Right renal pelvis (tissue), 4 donors: Measurements from ENCODE around the gene TP53I13. TPM values are rescaled to one million over a fixed set of nuclear protein-coding genes. Genes with fewer than 3 reads are reported as not detected.

Experiments used
- DNase-seq, 4 donors: peaks; one replicate each; pipeline ENCODE4 v3.0.0-alpha.2; 2013; ENCODE audit warnings: low read depth in 4 of 4, low spot score in 3 of 4, missing footprints in 1 of 4
- polyA plus RNA-seq, 4 donors: library from polyadenylated mRNA; unstranded; fragments of 120-200 nt; gene quantifications; one replicate each; pipeline ENCODE4 v1.2.1, GENCODE V29; 2013; ENCODE audit not compliant: insufficient read length in 4 of 4

Gene TP53I13
- polyA plus RNA-seq, 4 donors, result 30.8 to 50.8 (median 31.4) TPM

GRCh38 chr17:29566473-29567303 lies 1.8 kb upstream of the TP53I13 start, which contains the start of gene ABHD15:
Gene ABHD15 (minus strand): TSS chr17:29567037. CDS start chr17:29566966, 71 bp downstream.
- peak in 1 of 4 donors; percentile 55 for DNase-seq

GRCh38 chr17:29567304-29567553 lies 1.3 kb upstream of the TP53I13 start:
- DNase-seq, result peak in 1 of 4 donors; percentile 25

- peak in 1 of 4 donors; percentile 37 for DNase-seq
Observed at GRCh38 chr17:29567554-29568330, 759 bp upstream of the TP53I13 start.

GRCh38 chr17:29569245-29569950 lies 897 bp downstream of the TP53I13 start:
- no peak for DNase-seq

- DNase-seq, result no peak
Observed at GRCh38 chr17:29570521-29570920, 2.0 kb downstream of the TP53I13 start.

- DNase-seq, result no peak
Observed at GRCh38 chr17:29571486-29571882, 3.0 kb downstream of the TP53I13 start.

GRCh38 chr17:29571883-29572681 lies 3.6 kb downstream of the TP53I13 start:
- DNase-seq, result no peak

GRCh38 chr17:29572691-29573557 lies 4.4 kb downstream of the TP53I13 start:
- peak in 1 of 4 donors; percentile 45 for DNase-seq

GRCh38 chr17:29573558-29573869 lies 5.0 kb downstream of the TP53I13 start:
- DNase-seq, result no peak

- DNase-seq, result no peak
Observed at GRCh38 chr17:29573871-29574731, 5.6 kb downstream of the TP53I13 start.

GRCh38 chr17:29574732-29575510 lies 6.4 kb downstream of the TP53I13 start:
- no peak for DNase-seq

GRCh38 chr17:29575511-29576213 lies 7.2 kb downstream of the TP53I13 start:
- DNase-seq, result no peak

- no peak for DNase-seq
Observed at GRCh38 chr17:29576214-29577000, 7.9 kb downstream of the TP53I13 start.

- no peak for DNase-seq
Observed at GRCh38 chr17:29577001-29577370, 8.5 kb downstream of the TP53I13 start.

- no peak for DNase-seq
Observed at GRCh38 chr17:29577385-29578211, 9.1 kb downstream of the TP53I13 start.
